ENCODE data around the gene PCGF2.
A peak's percentile ranks its signal among the peaks of the same experiment; 100 is the strongest.

The PCGF2 gene

GRCh38 chr17:38720941-38721340 lies 27.2 kb downstream of the PCGF2 start:
- DNase-seq (ENCODE audit: low read depth, low spot score) = no peak
- H3K9ac ChIP-seq (ENCODE audit: insufficient read length) = no peak overlapping the region
- 0 out of 2 replicates have a peak overlapping the region, but pooled peaks have one; percentile 1 for H3K27ac ChIP-seq
- peaks cover 35% of the 10 kb centered on the region for H3K36me3 ChIP-seq (ENCODE audit: insufficient read depth, low read length)
- H3K4me3 ChIP-seq = no peak overlapping the region
- H3K9me3 ChIP-seq (ENCODE audit: low read depth, low read length) = no peaks in the 10 kb centered on the region
- TF ChIP-seq POLR2AphosphoS5 (IDR thresholded peaks at IDR 0.05; ENCODE audit: borderline replicate concordance, low read depth, low read length) (no peak), EZH2 (IDR thresholded peaks at IDR 0.05) (no peak), FOXP2 (optimal IDR thresholded peaks at IDR 0.05; ENCODE audit: control extremely low read depth, extremely low read length, insufficient read depth) (no peak)

GRCh38 chr17:38719943-38720641 lies 28.0 kb downstream of the PCGF2 start:
- H3K9ac ChIP-seq (ENCODE audit: insufficient read length) = no peak overlapping the region
- peaks cover 37% of the 10 kb centered on the region for H3K36me3 ChIP-seq (ENCODE audit: insufficient read depth, low read length)
- no peak for DNase-seq (ENCODE audit: low read depth, low spot score)
- H3K4me3 ChIP-seq = no peak overlapping the region
- TF ChIP-seq POLR2AphosphoS5 (IDR thresholded peaks at IDR 0.05; ENCODE audit: borderline replicate concordance, low read depth, low read length) (no peak), EZH2 (IDR thresholded peaks at IDR 0.05) (no peak), FOXP2 (optimal IDR thresholded peaks at IDR 0.05; ENCODE audit: control extremely low read depth, extremely low read length, insufficient read depth) (no peak)
- no peak overlapping the region for H3K27ac ChIP-seq
- no peaks in the 10 kb centered on the region for H3K9me3 ChIP-seq (ENCODE audit: low read depth, low read length)

GRCh38 chr17:38719289-38719942 lies 28.7 kb downstream of the PCGF2 start:
- TF ChIP-seq FOXP2 (optimal IDR thresholded peaks at IDR 0.05; ENCODE audit: control extremely low read depth, extremely low read length, insufficient read depth) (no peak), EZH2 (IDR thresholded peaks at IDR 0.05) (no peak), POLR2AphosphoS5 (IDR thresholded peaks at IDR 0.05; ENCODE audit: borderline replicate concordance, low read depth, low read length) (no peak)
- Histone ChIP-seq H3K9ac (ENCODE audit: insufficient read length) (no peak overlapping the region), H3K9me3 (ENCODE audit: low read depth, low read length) (no peaks in the 10 kb centered on the region), H3K36me3 (ENCODE audit: insufficient read depth, low read length) (peaks cover 37% of the 10 kb centered on the region), H3K27ac (peak overlapping the region; percentile 52; the same call in 1 of the 2 replicates), H3K4me3 (no peak overlapping the region)
- no peak for DNase-seq (ENCODE audit: low read depth, low spot score)

- no peak overlapping the region for H3K9ac ChIP-seq (ENCODE audit: insufficient read length)
- no peaks in the 10 kb centered on the region for H3K9me3 ChIP-seq (ENCODE audit: low read depth, low read length)
- no peak overlapping the region for H3K27ac ChIP-seq
- H3K4me3 ChIP-seq = no peak overlapping the region
- no peak for DNase-seq (ENCODE audit: low read depth, low spot score)
- peaks cover 42% of the 10 kb centered on the region for H3K36me3 ChIP-seq (ENCODE audit: insufficient read depth, low read length)
- TF ChIP-seq FOXP2 (optimal IDR thresholded peaks at IDR 0.05; ENCODE audit: control extremely low read depth, extremely low read length, insufficient read depth) = no peak
- no peak for TF ChIP-seq POLR2AphosphoS5 (IDR thresholded peaks at IDR 0.05; ENCODE audit: borderline replicate concordance, low read depth, low read length)
- no peak for TF ChIP-seq EZH2 (IDR thresholded peaks at IDR 0.05)
These were observed 30.9 kb downstream of the PCGF2 start for GRCh38 chr17:38717139-38717745.

- H3K27ac ChIP-seq = no peak overlapping the region
- H3K9ac ChIP-seq (ENCODE audit: insufficient read length) = no peak overlapping the region
- TF ChIP-seq FOXP2 (optimal IDR thresholded peaks at IDR 0.05; ENCODE audit: control extremely low read depth, extremely low read length, insufficient read depth) (no peak), POLR2AphosphoS5 (IDR thresholded peaks at IDR 0.05; ENCODE audit: borderline replicate concordance, low read depth, low read length) (no peak), EZH2 (IDR thresholded peaks at IDR 0.05) (no peak)
- H3K4me3 ChIP-seq = no peak overlapping the region
- H3K9me3 ChIP-seq (ENCODE audit: low read depth, low read length) = no peaks in the 10 kb centered on the region
- no peak for DNase-seq (ENCODE audit: low read depth, low spot score)
- peaks cover 44% of the 10 kb centered on the region for H3K36me3 ChIP-seq (ENCODE audit: insufficient read depth, low read length)
These were observed 31.6 kb downstream of the PCGF2 start for GRCh38 chr17:38716368-38717005.

GRCh38 chr17:38715216-38715943 lies 32.8 kb downstream of the PCGF2 start:
- H3K4me3 ChIP-seq = no peak overlapping the region
- no peak for DNase-seq (ENCODE audit: low read depth, low spot score)
- TF ChIP-seq POLR2AphosphoS5 (IDR thresholded peaks at IDR 0.05; ENCODE audit: borderline replicate concordance, low read depth, low read length) (no peak), EZH2 (IDR thresholded peaks at IDR 0.05) (no peak), FOXP2 (optimal IDR thresholded peaks at IDR 0.05; ENCODE audit: control extremely low read depth, extremely low read length, insufficient read depth) (no peak)
- H3K9ac ChIP-seq (ENCODE audit: insufficient read length) = no peak overlapping the region
- H3K36me3 ChIP-seq (ENCODE audit: insufficient read depth, low read length) = peaks cover 33% of the 10 kb centered on the region
- H3K9me3 ChIP-seq (ENCODE audit: low read depth, low read length) = no peaks in the 10 kb centered on the region
- H3K27ac ChIP-seq = no peak overlapping the region

- Histone ChIP-seq H3K36me3 (ENCODE audit: insufficient read depth, low read length) (peaks cover 25% of the 10 kb centered on the region; the same call in 1 of the 2 replicates), H3K4me3 (no peak overlapping the region), H3K9me3 (ENCODE audit: low read depth, low read length) (no peaks in the 10 kb centered on the region), H3K9ac (ENCODE audit: insufficient read length) (no peak overlapping the region), H3K27ac (no peak overlapping the region)
- no peak for TF ChIP-seq FOXP2 (optimal IDR thresholded peaks at IDR 0.05; ENCODE audit: control extremely low read depth, extremely low read length, insufficient read depth)
- no peak for TF ChIP-seq POLR2AphosphoS5 (IDR thresholded peaks at IDR 0.05; ENCODE audit: borderline replicate concordance, low read depth, low read length)
- no peak for TF ChIP-seq EZH2 (IDR thresholded peaks at IDR 0.05)
- no peak for DNase-seq (ENCODE audit: low read depth, low spot score)
These were observed 34.6 kb downstream of the PCGF2 start for GRCh38 chr17:38713456-38714075.
